Heart left ventricle (tissue), 13 donors: ENCODE measurements around the gene SEMA3F.

Source experiments
- POLR2A ChIP-seq, 2 donors: fragments of 450-650 bp; IDR thresholded peaks; one replicate each; pipeline ENCODE4 v1.6.1; 2017; ENCODE audit warnings: antibody characterized with exemption in 2 of 2, mild to moderate bottlenecking in 2 of 2, moderate library complexity in 2 of 2
- TF ChIP-seq, protein P1 (sequence below), 12 donors: fragments of 200-600 bp; sonication (generic) in 4 of 12; IDR thresholded peaks; one replicate each; pipeline versions ENCODE4 v1.5.0 to v1.8.0; 2018 to 2022; ENCODE audit warnings: antibody characterized with exemption in 12 of 12, mild to moderate bottlenecking in 5 of 12
- donor health status: ischemic (EF 13 %, LVEDD 7.1; RV severe dilation, severe dysfunction).
- donor health status: DM: no; HTN: yes; CAD: no.
- donor health status: DM: no; HTN: no; CAD: no.
- donor health status: ischemic (EF 25% LVEDD 6.9; RV normal size, moderate dysfunction).
- donor health status: ischemic (EF 25% LVEDD 5.7; RV mildly dilated, moderate dysfunction).
- donor health status: ischemic (EF 35%, LVEDD 5.7; RV mildly dilated, moderate dysfunction).
- donor health status: nonischemic (EF 11% LVEDD 7.7; RV severe dilation, severe dysfunction).
- donor health status: DM: yes; HTN: yes; CAD: no.
- donor health status: PGD.
- donor health status: ischemic (EF 29% LVEDD 5.4; RV normal size, mild dysfunction).
- donor health status: nonischemic (EF 23%, LVEDD 6.1; RV moderate dilation, normal function).

DNA sequence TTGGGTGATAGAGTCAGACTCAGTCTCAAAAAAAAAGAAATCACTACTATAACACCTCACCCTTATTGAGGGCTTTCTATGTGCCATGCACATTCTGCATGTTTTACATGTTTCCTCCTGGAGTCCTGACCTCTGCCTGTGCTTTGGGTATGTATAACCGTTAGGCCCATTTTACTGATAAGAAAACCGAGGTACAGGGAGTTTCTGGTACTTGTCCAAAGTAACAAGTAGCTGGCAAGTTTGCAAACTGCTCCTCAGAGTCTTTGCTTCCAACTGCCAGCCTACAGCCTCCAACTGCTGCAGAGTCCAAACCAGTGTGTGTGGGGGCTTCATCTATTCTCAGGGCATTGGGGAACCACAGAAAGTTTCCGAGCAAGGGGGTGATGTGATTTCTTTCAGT, 77.2 kb downstream of the SEMA3F start:
- no peak for TF ChIP-seq POLR2A (IDR thresholded peaks at IDR 0.05)
- TF ChIP-seq, protein P1, sequence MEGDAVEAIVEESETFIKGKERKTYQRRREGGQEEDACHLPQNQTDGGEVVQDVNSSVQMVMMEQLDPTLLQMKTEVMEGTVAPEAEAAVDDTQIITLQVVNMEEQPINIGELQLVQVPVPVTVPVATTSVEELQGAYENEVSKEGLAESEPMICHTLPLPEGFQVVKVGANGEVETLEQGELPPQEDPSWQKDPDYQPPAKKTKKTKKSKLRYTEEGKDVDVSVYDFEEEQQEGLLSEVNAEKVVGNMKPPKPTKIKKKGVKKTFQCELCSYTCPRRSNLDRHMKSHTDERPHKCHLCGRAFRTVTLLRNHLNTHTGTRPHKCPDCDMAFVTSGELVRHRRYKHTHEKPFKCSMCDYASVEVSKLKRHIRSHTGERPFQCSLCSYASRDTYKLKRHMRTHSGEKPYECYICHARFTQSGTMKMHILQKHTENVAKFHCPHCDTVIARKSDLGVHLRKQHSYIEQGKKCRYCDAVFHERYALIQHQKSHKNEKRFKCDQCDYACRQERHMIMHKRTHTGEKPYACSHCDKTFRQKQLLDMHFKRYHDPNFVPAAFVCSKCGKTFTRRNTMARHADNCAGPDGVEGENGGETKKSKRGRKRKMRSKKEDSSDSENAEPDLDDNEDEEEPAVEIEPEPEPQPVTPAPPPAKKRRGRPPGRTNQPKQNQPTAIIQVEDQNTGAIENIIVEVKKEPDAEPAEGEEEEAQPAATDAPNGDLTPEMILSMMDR (IDR thresholded peaks at IDR 0.05) = no peak
